Activated naive CD4-positive, alpha-beta T cell treated with anti-CD3 and anti-CD28 coated beads for 36 hours (primary cell): ENCODE data around the gene MDM4. TPM values are rescaled to one million over a fixed set of nuclear protein-coding genes. Genes with fewer than 3 reads are reported as not detected.

ENCODE experiments used
- CTCF ChIA-PET: fragments of 350-600 bp; sonication (Branson Sonifier 250); formaldehyde crosslinking; loops from one replicate; lab custom pipeline; 2021; ENCODE audit warnings: antibody characterized with exemption; lab: Charles Lee
- DNase-seq: peaks from one replicate; pipeline ENCODE4 v3.0.0-alpha.2; 2020
- H3K27ac Mint-ChIP-seq: one replicate; pipeline ENCODE4 v1.8.0; 2021; ENCODE audit warnings: mild to moderate bottlenecking, mixed read lengths
- H3K27me3 Mint-ChIP-seq: one replicate; pipeline ENCODE4 v1.8.0; 2021; ENCODE audit warnings: low read depth, mixed read lengths
- H3K36me3 Mint-ChIP-seq: one replicate; pipeline ENCODE4 v1.8.0; 2021; ENCODE audit warnings: low read depth, mixed read lengths
- H3K4me1 Mint-ChIP-seq: one replicate; pipeline ENCODE4 v1.8.0; 2021; ENCODE audit warnings: low read depth, mixed read lengths
- H3K4me3 Mint-ChIP-seq: one replicate; pipeline ENCODE4 v1.8.0; 2021; ENCODE audit warnings: mild to moderate bottlenecking, moderate library complexity, mixed read lengths
- H3K9me3 Mint-ChIP-seq: one replicate; pipeline ENCODE4 v1.8.0; 2021; ENCODE audit warnings: mixed read lengths
- intact Hi-C: fragments of 100-400 bp; cut with micrococcal nuclease; formaldehyde crosslinking; loops from one replicate; pipeline ENCODE4 v1.15.1; 2023
- total RNA-seq, 2 experiments: library from RNA; stranded (reverse); gene quantifications; one replicate each; pipeline ENCODE4 v1.2.3, GENCODE V29; 2021

Gene MDM4
- total RNA-seq, 2 experiments from 2014 or later, result 109 TPM

DNA sequence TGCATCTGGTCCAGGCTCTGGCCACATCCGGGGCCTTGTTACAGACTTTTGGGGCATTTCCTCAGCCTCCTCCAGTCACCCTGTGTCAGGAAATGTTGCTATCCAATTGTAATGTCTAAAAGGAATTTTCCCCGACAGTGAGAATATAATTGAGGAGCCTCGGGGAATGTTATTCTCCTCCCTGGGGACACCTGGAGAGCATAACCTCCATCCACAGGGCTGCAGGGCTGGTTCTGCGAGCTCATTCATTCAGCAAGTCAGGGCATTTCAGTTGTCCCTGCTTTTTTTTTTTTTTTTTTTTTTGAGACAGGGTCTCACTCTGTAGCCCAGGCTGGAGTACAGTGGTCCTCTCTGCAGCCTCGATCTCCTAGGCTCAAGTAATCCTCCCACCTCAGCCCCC, 72.6 kb downstream of the MDM4 start:
- Mint-ChIP-seq H3K36me3 (no peaks in the 10 kb centered on the region), H3K4me1 (peaks cover 4% of the 10 kb centered on the region), H3K9me3 (no peaks in the 10 kb centered on the region), H3K4me3 (no peak overlapping the region), H3K27me3 (no peaks in the 10 kb centered on the region), H3K27ac (no peak overlapping the region)
- CTCF ChIA-PET, result interaction anchor here (1.0 to 2.4 kb wide), 2 partner anchors 159 to 218 kb away, joined by 3 to 8 read pairs; no protein-coding TSS in a partner anchor
- intact Hi-C loops, result no loop called here
- DNase-seq, result no peak

DNA sequence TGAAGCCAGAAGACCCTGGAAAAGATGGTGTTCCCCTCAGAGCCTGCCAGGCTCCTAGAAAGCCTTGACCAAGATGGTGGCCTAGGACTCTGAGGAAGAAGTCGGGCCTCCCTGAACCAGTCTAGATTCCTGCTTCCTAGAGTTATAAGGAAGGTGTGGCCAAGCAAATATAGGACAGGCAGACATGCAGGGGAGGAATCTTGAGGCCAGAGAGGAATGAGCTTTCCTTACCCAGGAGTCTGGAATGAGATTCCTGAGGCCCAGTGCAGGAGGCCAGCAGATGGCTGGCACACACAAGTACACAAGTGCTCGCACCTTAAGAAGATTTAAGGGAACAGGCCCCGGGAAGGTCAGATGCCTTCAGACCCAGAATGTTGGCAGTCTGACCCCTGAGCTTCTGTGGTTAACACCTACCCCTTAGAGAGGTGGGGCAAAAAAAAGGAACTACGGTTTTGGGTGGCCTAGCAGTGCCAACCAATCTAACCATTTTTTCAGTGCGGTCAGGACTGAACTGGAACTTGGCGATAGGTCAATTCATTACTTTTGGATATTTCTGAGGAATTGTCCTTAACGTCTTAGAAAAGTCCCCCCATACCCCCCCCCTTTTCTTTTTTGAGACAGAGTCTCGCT, 73.3 kb downstream of the MDM4 start:
- H3K4me3 Mint-ChIP-seq, result no peak overlapping the region
- no peak for DNase-seq
- CTCF ChIA-PET, result interaction anchor here (0.6 to 2.4 kb wide), 2 partner anchors 217 to 323 kb away, joined by 3 to 8 read pairs; no protein-coding TSS in a partner anchor
- H3K27me3 Mint-ChIP-seq, result no peaks in the 10 kb centered on the region
- H3K27ac Mint-ChIP-seq, result no peak overlapping the region
- H3K36me3 Mint-ChIP-seq, result no peaks in the 10 kb centered on the region
- no peaks in the 10 kb centered on the region for H3K9me3 Mint-ChIP-seq
- peaks cover 4% of the 10 kb centered on the region for H3K4me1 Mint-ChIP-seq
- intact Hi-C loops, result no loop called here

DNA sequence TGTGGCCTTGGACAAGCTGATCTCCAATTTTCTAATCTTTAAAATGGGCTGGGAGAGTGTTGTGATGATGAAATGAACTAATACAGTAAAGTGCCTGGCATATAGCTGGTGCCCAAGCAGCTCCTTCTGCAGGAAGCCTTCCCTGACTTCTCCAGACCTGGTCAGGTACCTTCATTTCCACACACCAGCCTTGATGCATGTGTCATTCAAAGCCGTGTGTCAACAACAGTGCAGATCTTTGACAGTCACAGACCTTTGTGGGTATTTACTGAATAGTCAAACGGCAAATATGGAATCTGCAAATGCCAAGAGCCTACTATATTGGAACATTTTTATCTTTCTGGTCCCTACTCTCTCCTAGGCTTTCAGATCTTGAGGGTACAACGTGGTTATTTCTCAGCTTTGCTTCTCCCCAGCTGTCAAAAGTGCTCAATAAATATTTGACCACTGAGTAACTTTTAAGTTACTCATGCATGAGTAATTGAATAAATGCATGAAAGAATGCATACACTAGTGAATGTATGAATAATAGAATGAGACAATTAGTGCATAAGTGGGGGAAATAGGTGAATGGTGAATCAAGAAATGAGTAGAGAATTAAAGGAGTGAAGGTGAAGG, 75.4 kb downstream of the MDM4 start:
- CTCF ChIA-PET, result no interaction called here
- no peaks in the 10 kb centered on the region for H3K9me3 Mint-ChIP-seq
- H3K27me3 Mint-ChIP-seq, result no peaks in the 10 kb centered on the region
- peaks cover 1% of the 10 kb centered on the region for H3K36me3 Mint-ChIP-seq
- H3K4me1 Mint-ChIP-seq, result no peaks in the 10 kb centered on the region
- DNase-seq, result no peak
- no peak overlapping the region for H3K27ac Mint-ChIP-seq
- intact Hi-C loops, result no loop called here
- no peak overlapping the region for H3K4me3 Mint-ChIP-seq

DNA sequence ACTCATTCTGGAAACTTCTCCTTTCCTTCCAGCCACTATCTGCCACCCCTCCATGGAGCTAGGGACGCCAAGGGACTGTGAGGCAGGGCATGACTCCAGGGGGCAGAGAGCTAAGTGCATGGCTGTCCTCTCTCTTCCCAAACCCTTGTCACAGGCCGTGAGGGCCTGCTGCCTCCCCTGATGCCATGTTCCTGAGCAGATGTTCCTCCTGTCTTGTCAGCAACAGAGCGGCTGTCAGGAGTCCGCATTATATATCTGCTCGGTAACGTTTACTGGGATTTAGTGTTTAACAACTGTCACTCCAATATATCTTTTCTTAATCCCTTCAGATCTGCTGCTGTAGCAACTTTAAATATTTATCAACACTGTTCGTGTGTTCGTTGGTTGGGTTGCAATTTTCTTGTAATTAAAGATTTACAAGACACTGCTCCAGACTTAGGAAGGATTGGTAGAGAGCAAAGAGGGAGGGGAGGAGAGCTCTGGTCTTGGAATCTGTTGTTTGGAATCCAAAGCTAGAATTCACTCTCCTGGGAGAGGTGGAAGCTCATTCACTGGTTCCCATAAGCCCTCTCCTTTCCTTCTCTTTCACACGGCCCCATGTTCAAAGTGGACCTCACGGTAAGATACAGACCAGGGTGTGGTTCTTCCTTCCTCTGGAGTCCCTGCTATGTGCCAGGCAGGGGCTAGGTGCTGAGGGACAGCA, 76.2 kb downstream of the MDM4 start:
- no peaks in the 10 kb centered on the region for H3K27me3 Mint-ChIP-seq
- H3K4me3 Mint-ChIP-seq, result no peak overlapping the region
- no peaks in the 10 kb centered on the region for H3K4me1 Mint-ChIP-seq
- H3K9me3 Mint-ChIP-seq, result no peaks in the 10 kb centered on the region
- DNase-seq, result no peak
- H3K36me3 Mint-ChIP-seq, result peaks cover 1% of the 10 kb centered on the region
- no peak overlapping the region for H3K27ac Mint-ChIP-seq
- CTCF ChIA-PET, result no interaction called here
- intact Hi-C loops, result no loop called here

DNA sequence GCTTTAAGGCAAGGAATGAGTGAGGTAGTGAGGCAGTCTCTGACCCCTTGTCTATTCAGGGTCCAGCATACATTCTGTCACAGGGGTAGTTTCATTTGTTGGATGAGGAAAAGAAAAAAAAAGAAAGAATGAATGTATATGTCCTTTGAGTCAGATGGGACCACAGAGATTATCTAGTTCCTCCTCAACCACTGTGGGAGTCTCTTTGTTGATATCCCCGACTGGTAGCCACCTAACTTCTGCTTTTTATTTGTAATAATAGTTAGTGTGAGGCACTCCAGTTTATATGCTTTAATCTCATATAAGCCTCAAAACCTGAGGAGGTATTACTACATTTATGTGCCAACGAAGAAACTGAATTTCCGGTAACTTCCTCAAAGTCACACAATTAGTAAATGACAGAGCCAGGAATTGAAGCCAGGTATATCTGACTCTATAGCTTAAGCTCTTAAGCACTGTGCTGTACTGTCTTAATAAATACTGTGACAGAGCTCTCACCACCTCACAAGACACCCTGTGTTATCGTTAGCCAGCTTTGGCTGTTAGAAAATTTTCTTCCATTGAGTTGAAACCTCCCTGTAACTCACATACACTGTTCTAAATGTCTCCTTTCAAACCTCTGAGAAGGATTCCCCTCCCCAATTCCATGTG, 82.2 kb downstream of the MDM4 start:
- DNase-seq, result no peak
- Mint-ChIP-seq H3K4me1 (no peaks in the 10 kb centered on the region), H3K9me3 (no peaks in the 10 kb centered on the region), H3K4me3 (no peak overlapping the region), H3K27me3 (no peaks in the 10 kb centered on the region), H3K27ac (no peak overlapping the region), H3K36me3 (peaks cover 1% of the 10 kb centered on the region)
- CTCF ChIA-PET, result interaction anchor here (1.4 kb wide), 1 partner anchor 208 kb away, joined by 3 read pairs; no protein-coding TSS in a partner anchor
- intact Hi-C loops, result no loop called here

DNA sequence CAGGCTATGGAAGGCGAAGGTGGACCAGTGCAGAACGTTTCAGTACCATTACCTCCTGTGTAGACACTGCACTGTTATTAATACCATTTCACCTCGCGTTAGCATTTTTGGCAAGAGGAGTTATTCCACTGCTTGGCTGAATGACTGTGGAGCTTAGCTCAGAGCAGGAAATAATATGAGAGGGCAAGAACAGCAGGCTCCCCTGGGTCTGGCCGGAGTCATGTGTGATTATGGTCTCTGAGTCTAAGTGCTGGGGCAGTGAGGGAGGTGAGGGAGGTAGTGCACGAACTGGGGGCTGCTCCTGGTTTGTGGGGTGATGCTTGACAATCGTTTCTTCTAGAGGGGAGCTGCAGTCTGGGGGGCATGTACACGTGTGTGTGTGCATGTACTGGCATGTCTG, 82.9 kb downstream of the MDM4 start:
- CTCF ChIA-PET, result no interaction called here
- peaks cover 1% of the 10 kb centered on the region for H3K36me3 Mint-ChIP-seq
- DNase-seq, result no peak
- no peaks in the 10 kb centered on the region for H3K9me3 Mint-ChIP-seq
- H3K27me3 Mint-ChIP-seq, result no peaks in the 10 kb centered on the region
- H3K4me1 Mint-ChIP-seq, result no peaks in the 10 kb centered on the region
- no peak overlapping the region for H3K4me3 Mint-ChIP-seq
- intact Hi-C loops, result no loop called here
- H3K27ac Mint-ChIP-seq, result no peak overlapping the region

DNA sequence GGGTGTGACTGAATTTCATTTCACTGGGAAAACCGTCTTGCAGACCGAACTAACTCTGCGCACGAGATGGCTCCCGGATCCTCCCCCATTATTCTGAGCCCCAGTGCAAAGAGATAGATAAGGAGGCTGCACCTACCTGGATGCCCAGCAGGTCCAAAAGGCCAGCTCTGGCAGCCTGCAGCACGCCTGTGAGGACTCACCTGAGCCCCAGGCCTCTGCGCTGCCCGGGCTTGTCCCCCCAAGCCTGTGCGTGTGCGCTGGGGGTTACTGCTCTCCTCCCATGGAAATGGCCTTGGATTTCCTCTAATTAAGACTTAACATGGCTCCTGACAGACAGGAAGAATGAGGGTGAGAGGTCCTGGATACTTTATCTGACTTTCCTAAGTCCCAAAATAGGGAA, 83.4 kb downstream of the MDM4 start:
- H3K27ac Mint-ChIP-seq, result no peak overlapping the region
- H3K27me3 Mint-ChIP-seq, result no peaks in the 10 kb centered on the region
- DNase-seq, result no peak
- intact Hi-C loops, result no loop called here
- H3K4me1 Mint-ChIP-seq, result no peaks in the 10 kb centered on the region
- no peak overlapping the region for H3K4me3 Mint-ChIP-seq
- no peaks in the 10 kb centered on the region for H3K9me3 Mint-ChIP-seq
- CTCF ChIA-PET, result no interaction called here
- peaks cover 1% of the 10 kb centered on the region for H3K36me3 Mint-ChIP-seq

DNA sequence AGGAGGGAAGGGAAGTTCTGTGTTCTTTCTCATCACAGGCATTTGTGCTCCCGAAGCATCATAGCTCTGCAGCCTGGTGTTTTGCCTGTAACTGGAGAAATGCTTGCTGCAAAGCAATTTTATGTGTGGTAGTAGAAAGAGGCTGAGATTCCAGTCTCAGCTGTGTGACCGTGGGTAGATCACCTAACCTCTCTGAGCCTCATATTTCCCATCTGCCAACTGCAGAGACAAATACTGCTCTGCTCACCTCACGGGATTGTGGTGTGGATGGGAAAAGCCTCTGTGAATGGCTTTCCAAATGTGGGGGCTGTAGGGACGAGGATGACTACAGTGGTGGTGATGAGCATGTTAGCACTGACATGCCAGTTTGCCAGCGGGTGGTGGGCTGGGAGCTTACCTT, 84.0 kb downstream of the MDM4 start:
- H3K36me3 Mint-ChIP-seq, result peaks cover 1% of the 10 kb centered on the region
- H3K9me3 Mint-ChIP-seq, result no peaks in the 10 kb centered on the region
- H3K4me3 Mint-ChIP-seq, result no peak overlapping the region
- no peaks in the 10 kb centered on the region for H3K4me1 Mint-ChIP-seq
- H3K27me3 Mint-ChIP-seq, result no peaks in the 10 kb centered on the region
- no peak overlapping the region for H3K27ac Mint-ChIP-seq
- intact Hi-C loops, result no loop called here
- DNase-seq, result no peak
- CTCF ChIA-PET, result interaction anchor here (1.0 kb wide), 1 partner anchor 207 kb away, joined by 3 read pairs; no protein-coding TSS in a partner anchor

DNA sequence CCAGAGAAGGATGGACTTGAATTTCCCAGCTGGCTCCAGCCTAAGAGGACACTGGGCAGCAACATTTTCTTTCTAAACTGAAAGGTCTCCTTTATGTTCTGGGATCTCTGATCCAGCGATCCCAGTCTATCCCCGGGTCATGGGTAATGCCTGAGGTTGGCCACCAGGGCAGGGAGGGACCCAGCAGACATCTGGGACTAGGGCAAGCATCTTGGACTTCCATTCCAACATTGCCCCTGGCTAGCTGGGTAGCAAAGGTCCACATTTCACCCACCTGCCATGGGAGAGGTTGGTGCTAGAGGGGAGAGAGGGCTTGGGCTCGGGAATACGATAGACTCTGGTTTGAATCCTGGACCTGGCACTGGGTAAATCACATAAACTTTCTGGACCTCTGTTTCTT, 84.8 kb downstream of the MDM4 start:
- H3K9me3 Mint-ChIP-seq, result no peaks in the 10 kb centered on the region
- CTCF ChIA-PET, result interaction anchor here (1.0 to 1.4 kb wide), 2 partner anchors 191 to 206 kb away, joined by 3 read pairs; no protein-coding TSS in a partner anchor
- no peak for DNase-seq
- H3K4me3 Mint-ChIP-seq, result no peak overlapping the region
- no peaks in the 10 kb centered on the region for H3K27me3 Mint-ChIP-seq
- H3K27ac Mint-ChIP-seq, result no peak overlapping the region
- intact Hi-C loops, result no loop called here
- H3K4me1 Mint-ChIP-seq, result no peaks in the 10 kb centered on the region
- no peaks in the 10 kb centered on the region for H3K36me3 Mint-ChIP-seq

DNA sequence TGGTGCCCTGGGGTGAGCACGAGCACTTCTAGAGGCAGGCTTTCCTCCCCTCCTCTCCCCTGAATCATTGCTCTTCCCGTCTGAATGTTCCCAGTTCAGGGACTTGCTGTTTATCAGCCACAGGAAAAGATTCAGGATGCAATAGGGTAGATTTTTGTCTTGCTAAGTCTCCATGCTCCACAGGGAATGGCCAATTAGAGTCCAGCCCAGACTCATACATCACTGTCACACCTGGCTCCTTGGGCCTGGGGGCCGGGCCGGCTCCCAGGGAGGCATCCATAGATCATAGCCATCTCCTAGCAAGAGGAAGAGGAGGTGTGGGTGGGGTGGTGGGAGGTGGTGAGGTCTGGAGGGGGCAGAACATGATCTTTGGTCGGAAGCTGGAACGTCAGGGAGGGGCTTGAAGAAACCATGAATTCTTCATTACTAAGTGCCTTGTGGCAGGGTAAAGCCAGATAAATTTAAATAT, 85.9 kb downstream of the MDM4 start:
- intact Hi-C loops, result no loop called here
- H3K4me3 Mint-ChIP-seq, result no peak overlapping the region
- H3K9me3 Mint-ChIP-seq, result no peaks in the 10 kb centered on the region
- CTCF ChIA-PET, result interaction anchor here (1.0 to 1.4 kb wide), 2 partner anchors 190 to 205 kb away, joined by 3 to 4 read pairs; no protein-coding TSS in a partner anchor
- no peaks in the 10 kb centered on the region for H3K4me1 Mint-ChIP-seq
- no peak for DNase-seq
- no peaks in the 10 kb centered on the region for H3K36me3 Mint-ChIP-seq
- no peak overlapping the region for H3K27ac Mint-ChIP-seq
- no peaks in the 10 kb centered on the region for H3K27me3 Mint-ChIP-seq

DNA sequence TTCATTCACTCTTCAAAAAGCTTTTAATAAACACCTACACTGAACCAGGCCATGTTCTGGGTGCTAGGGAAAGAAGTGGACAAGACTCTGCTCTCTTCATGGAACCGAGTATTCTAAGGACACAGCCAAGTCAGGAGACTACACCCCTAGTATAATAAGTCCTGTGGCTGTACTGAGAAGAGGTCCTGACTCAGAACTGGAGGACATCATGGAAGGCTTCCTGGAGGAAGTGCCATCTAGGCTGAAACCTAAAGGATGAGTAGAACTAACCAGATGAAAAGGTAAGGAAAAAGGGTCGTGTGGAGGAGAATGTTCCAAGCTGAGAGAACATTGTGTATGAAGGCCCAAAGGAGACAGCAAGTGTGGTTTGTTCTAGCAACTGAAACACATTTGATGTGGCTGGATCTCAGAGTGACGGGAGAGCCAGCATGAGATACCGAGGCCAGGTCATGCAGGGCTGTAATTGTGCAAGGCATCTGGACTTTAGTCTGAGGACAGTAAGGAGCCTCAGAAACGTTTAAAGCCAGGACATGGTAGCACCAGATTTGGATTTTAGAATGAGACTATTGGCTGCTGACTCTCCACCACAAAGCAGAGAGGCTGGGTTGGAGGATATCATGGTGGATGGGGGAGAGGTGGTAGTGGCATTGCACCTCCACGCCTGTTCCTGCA, 86.8 kb downstream of the MDM4 start:
- H3K36me3 Mint-ChIP-seq, result no peaks in the 10 kb centered on the region
- H3K9me3 Mint-ChIP-seq, result no peaks in the 10 kb centered on the region
- no peak overlapping the region for H3K27ac Mint-ChIP-seq
- CTCF ChIA-PET, result interaction anchor here (0.6 kb wide), 2 partner anchors 204 to 1388 kb away, joined by 3 to 5 read pairs; no protein-coding TSS in a partner anchor
- DNase-seq, result no peak
- no peaks in the 10 kb centered on the region for H3K27me3 Mint-ChIP-seq
- H3K4me3 Mint-ChIP-seq, result no peak overlapping the region
- H3K4me1 Mint-ChIP-seq, result no peaks in the 10 kb centered on the region
- intact Hi-C loops, result no loop called here

DNA sequence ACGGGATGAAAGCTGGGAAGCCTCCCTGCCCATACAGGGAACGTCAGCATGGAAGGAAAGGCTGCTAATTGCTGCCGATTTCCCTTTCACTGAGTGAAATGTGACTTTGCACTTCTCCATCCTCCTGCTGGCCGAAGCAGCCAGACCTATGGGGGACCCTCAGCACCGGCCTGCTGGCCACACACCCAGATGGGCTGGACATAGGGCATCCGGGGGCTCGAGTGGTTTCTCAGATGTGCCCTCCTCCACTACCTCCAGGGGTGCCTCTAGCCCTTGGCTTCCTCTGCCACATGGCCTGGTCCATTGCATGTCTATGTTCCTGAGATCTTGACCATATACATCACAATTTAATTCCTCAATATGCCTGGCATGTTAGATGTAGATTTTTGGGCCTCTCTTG, 89.6 kb downstream of the MDM4 start:
- CTCF ChIA-PET, result no interaction called here
- H3K36me3 Mint-ChIP-seq, result no peaks in the 10 kb centered on the region
- H3K9me3 Mint-ChIP-seq, result no peaks in the 10 kb centered on the region
- intact Hi-C loops, result no loop called here
- no peak overlapping the region for H3K4me3 Mint-ChIP-seq
- H3K27me3 Mint-ChIP-seq, result no peaks in the 10 kb centered on the region
- no peaks in the 10 kb centered on the region for H3K4me1 Mint-ChIP-seq
- no peak for DNase-seq
- H3K27ac Mint-ChIP-seq, result no peak overlapping the region
